GM12872 (cell line): ENCODE results near the gene GNB5.

Experiments
- CTCF ChIP-seq: IDR thresholded peaks from 3 replicates; pipeline ENCODE4 v1.5.1; 2011; ENCODE audit warnings: low read depth, mild to moderate bottlenecking, low read length, moderate library complexity; ENCODE audit not compliant: insufficient read depth

The GNB5 gene

GRCh38 chr15:52078876-52079700 is 112.1 kb downstream of the GNB5 start:
- TF ChIP-seq CTCF, result peak; percentile 88

- TF ChIP-seq CTCF, result no peak
These were observed 112.9 kb downstream of the GNB5 start for GRCh38 chr15:52078197-52078875.

- TF ChIP-seq CTCF, result no peak
These were observed 114.1 kb downstream of the GNB5 start for GRCh38 chr15:52076889-52077781.

- no peak for TF ChIP-seq CTCF
These were observed 119.6 kb downstream of the GNB5 start for GRCh38 chr15:52071570-52071969.

- no peak for TF ChIP-seq CTCF
These were observed 121.6 kb downstream of the GNB5 start for GRCh38 chr15:52069559-52069958.

- TF ChIP-seq CTCF, result no peak
These were observed 123.1 kb downstream of the GNB5 start for GRCh38 chr15:52068004-52068615.
